GM21786 (cell line): Measurements from ENCODE around the gene ZNF12.
"Not testable (repeated sequence)": the region's sequence is repeated elsewhere in the genome, so short reads cannot be mapped to it uniquely, and the experiment has no call there.

Source experiments
- ATAC-seq: cut with Tn5 transposase; IDR thresholded peaks from one replicate; pipeline ENCODE4 v1.9.1; 2021; ENCODE audit not compliant: unreplicated experiment

Gene ZNF12

DNA sequence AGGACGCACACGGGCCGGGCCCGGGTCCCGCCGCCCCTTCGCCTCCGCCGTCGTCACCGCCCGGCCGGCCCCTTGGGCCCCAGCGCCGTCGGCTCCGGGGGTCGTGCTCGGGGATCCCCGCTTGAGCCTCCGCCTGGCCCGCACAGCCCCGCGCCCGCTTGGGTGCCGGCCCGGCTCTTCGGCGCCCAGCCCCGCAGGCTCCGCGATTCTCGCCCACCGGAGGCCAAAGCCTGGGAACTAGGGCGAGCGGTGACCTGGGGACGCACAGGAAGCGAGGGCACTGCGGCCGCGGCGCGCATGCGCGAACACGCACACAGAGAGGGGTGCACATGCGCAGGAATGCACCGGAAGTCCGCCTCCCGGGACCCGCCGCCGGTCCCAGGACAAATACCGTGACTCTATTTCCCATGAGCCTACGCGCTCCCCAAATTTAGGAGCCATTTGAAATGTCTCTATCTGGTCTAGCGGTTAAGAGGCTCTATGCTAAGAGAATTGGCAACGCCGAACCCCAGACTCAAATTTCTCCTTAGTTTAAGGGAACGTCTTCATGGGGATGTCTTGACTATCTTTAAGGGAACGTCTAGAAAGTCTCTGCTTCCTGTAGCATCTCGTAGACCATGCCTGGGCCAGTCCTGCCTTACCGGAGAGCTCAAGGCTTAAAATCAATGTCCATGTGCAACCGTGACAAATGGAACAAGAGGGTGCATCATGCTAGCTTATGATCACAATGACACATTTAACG is at the start of gene ZNF12:
ZNF12 (minus strand) TSS at position 282 of the 742 bp plus-strand sequence. CDS start 1,774 bp downstream, outside the sequence.
- peak; percentile 85 for ATAC-seq

DNA sequence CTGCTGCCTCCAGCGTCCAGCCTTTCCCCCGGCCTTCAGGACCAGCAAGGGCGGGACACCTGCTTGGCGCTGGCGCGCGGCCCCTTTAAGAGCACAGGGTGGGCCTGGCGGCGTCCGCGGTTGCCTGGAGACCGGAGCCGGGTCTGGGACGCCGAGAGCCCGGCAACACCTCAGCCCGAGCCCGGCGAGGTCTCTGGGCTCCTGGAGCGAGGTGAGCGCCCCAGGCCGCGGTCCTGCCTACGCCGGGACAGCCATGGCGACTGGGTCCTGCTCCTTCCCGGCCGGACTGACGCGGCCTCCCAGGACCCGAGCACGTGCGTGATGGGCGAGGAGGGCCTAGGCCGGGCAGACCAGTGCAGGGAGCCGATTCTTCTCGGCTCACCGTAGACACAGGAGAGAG is 47.2 kb upstream of the ZNF12 start, which contains the start of gene RSPH10B2:
RSPH10B2 (plus strand) TSS at position 140 of the 400 bp plus-strand sequence. CDS start 3,575 bp downstream, outside the sequence.
- not testable (repeated sequence) for ATAC-seq

DNA sequence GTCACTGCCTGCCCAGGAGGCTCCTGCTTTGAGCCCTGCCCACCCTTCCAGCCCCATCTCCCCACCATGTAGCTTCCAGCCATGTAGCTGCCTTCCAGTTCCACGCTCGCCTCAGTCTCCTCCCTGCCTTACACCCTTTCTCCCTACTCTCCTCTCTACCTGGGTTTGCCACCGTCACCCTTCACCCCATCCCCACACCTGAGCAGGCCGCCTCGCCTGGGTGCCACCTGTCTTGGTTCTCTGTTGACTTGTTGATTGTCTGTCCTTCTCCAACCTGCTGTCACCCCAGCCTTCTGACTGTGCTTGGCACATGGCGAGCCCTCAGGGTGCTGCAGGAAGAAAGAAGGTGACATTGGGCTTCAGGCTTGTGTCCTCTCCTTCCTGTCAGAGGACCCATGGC is 43.4 kb upstream of the ZNF12 start:
- ATAC-seq: not testable (repeated sequence)

- not testable (repeated sequence) for ATAC-seq
Observed at GRCh38 chr7:6749335-6749734, 42.6 kb upstream of the ZNF12 start.

DNA sequence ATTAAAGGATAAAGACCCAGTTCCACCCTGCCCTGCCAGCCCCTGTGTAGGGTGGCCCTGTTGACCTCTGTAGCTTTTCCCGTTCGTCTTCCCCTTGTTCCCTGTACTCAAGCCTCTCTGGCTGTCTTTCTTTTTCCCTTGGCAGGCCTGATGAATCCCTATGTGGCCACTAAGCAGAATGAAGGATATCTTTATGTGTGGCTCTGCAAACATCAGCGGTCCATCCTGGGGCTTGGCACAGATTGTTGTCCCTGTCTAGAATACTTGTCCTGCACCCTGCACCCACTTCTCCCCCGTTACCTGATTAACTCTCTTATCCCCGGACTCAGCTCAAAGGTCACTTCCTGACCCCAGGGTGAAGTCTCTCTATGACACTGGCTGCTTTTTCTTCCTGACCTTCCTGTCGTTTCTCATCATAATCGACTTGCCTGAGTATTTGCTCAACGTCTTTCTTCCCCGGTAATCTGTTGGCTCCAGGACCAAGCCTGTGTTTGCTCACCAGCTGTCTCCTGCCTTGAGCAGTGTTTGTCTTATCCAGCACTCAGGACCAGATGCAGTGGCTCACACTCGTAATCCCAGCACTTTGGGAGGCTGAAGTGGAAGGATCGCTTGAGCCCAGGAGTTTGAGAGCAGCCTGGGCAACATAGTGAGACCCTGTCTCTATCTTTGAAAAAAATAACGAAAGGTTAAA is 37.8 kb upstream of the ZNF12 start:
- not testable (repeated sequence) for ATAC-seq

GRCh38 chr7:6738415-6738814 is 31.7 kb upstream of the ZNF12 start:
- not testable (repeated sequence) for ATAC-seq

DNA sequence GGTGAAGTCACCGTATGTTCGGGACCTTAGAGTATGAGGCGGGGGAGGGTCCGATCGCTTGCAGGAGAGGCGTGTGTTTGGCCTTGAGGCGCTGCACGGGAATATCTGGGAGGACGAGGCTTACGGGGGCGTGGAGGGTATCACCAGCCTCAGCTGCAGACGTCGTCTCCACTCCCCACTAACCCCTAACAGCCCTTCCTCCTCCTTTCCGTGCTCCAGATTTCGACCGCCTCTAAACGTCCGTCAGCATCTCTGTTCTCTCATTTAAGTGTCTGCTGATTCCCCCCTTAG is 23.5 kb upstream of the ZNF12 start:
- ATAC-seq: no peak

DNA sequence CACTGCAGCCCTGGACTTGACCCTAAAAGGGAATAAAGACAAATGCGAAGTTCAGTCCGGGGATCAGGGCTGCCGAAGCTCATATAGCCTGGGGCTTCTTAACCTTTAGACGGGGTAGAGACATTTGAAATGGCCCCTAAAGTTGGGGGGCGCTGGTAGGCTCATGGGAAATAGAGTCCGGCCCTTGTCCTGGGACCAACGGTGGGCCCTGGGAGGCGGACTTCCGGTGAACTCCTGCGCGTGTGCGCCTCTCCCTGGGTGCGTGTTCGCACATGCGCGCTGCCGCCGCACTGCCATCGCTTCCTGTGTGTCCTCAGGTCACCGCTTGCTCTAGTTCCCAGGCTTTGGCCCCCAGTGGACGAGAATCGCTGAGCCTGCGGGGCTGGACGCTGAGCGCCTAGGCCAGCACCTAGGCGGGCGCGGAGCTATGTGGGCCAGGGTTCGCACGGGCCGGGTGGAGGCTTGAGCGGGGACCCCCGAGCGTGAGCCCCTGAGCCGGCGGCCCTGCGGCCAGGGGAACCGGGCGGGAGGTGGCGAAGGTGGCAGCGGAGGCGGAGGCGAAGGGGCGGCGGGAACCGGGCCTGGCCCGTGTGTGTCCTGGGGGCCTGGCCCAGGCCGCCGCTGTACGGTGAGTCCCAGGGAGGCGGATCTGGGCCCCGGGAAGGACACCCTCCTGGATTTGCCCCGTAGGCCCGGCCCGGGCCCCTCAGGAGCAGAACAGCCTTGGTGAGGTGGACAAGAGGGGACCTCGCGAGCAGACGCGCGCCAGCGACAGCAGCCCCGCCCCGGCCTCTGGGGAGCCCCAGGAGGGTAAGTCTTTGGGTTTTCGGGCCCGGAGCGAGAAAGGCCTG is 23.0 kb upstream of the ZNF12 start:
- ATAC-seq: peak; percentile 88

GRCh38 chr7:6728893-6729491 is 22.2 kb upstream of the ZNF12 start:
- ATAC-seq: not testable (repeated sequence)

DNA sequence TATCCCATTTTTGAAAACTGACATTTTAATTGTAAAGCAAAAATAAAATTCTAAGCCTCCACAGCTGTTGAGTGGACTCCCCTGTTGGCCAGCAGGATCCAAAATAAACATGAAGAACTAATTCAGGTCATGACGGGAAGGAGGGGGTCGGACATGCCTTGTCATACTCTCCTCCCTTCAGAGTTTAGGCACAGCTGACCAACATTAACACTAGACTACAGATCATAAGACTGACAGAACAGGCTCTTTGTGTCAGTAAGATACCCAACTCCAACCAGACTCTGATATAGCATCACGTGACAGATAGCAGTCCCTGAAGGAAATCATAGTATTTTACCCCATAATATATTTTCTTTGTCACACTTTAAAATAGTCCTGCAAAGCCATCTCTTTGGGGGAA is 20.9 kb upstream of the ZNF12 start:
- no peak for ATAC-seq

GRCh38 chr7:6726341-6726740 is 19.6 kb upstream of the ZNF12 start:
- ATAC-seq: not testable (repeated sequence)

GRCh38 chr7:6725003-6725402 is 18.3 kb upstream of the ZNF12 start:
- peak; percentile 60 for ATAC-seq

DNA sequence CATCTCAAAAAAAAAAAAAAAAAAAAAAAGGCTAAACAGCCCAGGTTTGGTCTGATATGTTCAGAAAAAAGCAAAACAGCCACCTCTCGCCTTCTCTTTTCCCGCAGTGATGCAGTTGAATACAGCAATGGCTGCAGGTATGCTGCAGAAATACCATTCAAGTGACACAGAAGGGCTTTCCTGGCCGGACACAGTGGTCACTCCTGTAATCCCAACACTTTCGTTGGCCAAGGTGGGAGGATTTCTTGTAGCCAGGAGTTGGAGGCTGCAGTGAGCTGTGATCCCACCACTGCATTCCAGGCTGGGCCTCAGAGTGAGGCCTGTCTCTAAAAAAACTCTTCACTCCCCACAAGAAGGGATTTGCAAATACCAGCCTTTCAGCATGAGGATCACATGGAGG is 17.6 kb upstream of the ZNF12 start:
- not testable (repeated sequence) for ATAC-seq

- ATAC-seq: no peak
Observed at GRCh38 chr7:6718124-6718523, 11.4 kb upstream of the ZNF12 start.

- not testable (repeated sequence) for ATAC-seq
Observed at GRCh38 chr7:6715898-6716297, 9.2 kb upstream of the ZNF12 start.

DNA sequence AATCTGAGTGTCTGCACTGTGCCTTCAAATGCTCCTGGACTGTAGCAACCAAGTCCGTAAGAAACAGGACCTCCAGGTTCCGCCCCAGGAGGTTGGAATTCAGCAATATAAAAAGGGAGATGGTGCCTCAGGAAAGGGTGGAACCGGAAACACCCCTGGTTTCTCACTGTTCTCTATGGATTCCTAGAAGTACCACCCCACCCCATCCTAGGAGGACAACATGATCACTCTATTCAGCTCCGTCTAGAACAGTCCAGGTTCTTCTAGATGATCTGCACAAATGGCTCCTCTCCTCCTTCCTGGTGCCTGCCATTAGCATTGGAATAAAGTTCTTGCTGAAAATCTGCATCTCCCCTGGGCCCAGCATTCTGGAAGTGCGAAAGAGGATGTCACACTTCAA is 7.6 kb upstream of the ZNF12 start:
- no peak for ATAC-seq

- ATAC-seq: no peak
Observed at GRCh38 chr7:6709808-6710207, 3.1 kb upstream of the ZNF12 start.

GRCh38 chr7:6708304-6708703 is 1.6 kb upstream of the ZNF12 start:
- no peak for ATAC-seq

DNA sequence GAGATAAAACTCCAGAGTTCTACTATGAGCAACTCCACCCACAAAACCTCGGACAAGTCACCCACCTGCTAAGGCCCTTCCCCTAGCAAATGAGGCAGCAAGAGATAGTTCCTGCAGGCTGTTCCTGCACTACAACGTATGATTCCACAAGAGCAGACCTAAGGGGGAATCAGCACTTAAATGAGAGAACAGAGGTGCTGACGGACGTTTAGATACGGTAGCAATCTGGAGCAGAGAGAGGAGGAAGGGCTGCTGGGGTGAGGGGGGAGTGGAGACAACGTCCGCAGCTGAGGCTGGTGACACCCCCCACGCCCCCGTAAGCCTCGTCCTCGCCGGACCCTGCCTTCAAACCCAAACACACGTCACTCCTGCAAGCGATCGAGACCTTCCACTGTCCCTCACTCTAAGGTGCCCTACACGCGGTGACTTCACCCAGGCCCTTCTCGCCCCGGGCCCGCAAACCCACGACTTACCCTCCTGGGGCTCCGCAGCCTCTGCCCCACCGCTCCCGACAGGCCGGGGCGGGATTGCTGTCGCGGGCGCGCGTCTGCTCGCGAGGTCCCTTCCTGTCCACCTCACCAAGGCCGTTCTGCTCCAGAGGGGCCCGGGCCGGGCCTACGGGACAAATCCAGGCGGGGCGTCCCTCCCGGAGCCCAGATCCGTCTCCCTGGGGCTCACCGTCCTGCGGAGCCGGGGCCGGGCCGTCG is 635 bp downstream of the ZNF12 start:
- ATAC-seq: peak; percentile 28

GRCh38 chr7:6701860-6702259 is 4.9 kb downstream of the ZNF12 start:
- ATAC-seq: no peak
